ENCODE data around the gene ITSN1. TPM values are rescaled to one million over a fixed set of nuclear protein-coding genes. Genes with fewer than 3 reads are reported as not detected.

ITSN1 gene
- polyA plus RNA-seq, 3 donors from 2014 or later = 0.50 to 0.57 TPM; not detected in 1

- peaks cover 0 to 1% (median 0%) of the 10 kb centered on the region in 3 donors for H3K27me3 Mint-ChIP-seq (ENCODE audit: low read depth in 3 of 3)
- no peak overlapping the region for H3K4me3 Mint-ChIP-seq
- H3K36me3 Mint-ChIP-seq = no peaks in the 10 kb centered on the region
- no peak overlapping the region for H3K27ac Mint-ChIP-seq
- H3K9me3 Mint-ChIP-seq = peaks cover 0 to 2% (median 0%) of the 10 kb centered on the region in 6 donors
- DNase-seq = no peak
- no peaks in the 10 kb centered on the region for H3K4me1 Mint-ChIP-seq
These were observed 187.5 kb downstream of the ITSN1 start for GRCh38 chr21:33829844-33830243.

GRCh38 chr21:33831962-33832659 is 189.8 kb downstream of the ITSN1 start:
- Mint-ChIP-seq H3K36me3 (no peaks in the 10 kb centered on the region), H3K9me3 (peaks cover 0 to 2% (median 0%) of the 10 kb centered on the region in 6 donors), H3K27ac (no peak overlapping the region), H3K27me3 (ENCODE audit: low read depth in 3 of 3) (peaks cover 0 to 1% (median 0%) of the 10 kb centered on the region in 3 donors), H3K4me3 (no peak overlapping the region), H3K4me1 (no peaks in the 10 kb centered on the region)
- no peak for DNase-seq

GRCh38 chr21:33834801-33835500 is 192.7 kb downstream of the ITSN1 start:
- DNase-seq = no peak
- Mint-ChIP-seq H3K27ac (no peak overlapping the region), H3K9me3 (peaks cover 0 to 2% (median 0%) of the 10 kb centered on the region in 6 donors), H3K36me3 (no peaks in the 10 kb centered on the region), H3K27me3 (ENCODE audit: low read depth in 3 of 3) (peaks cover 0 to 2% (median 2%) of the 10 kb centered on the region in 3 donors), H3K4me3 (no peak overlapping the region), H3K4me1 (no peaks in the 10 kb centered on the region)

- Mint-ChIP-seq H3K9me3 (peaks cover 0 to 2% (median 0%) of the 10 kb centered on the region in 6 donors), H3K4me1 (no peaks in the 10 kb centered on the region), H3K36me3 (no peaks in the 10 kb centered on the region), H3K27me3 (ENCODE audit: low read depth in 3 of 3) (peaks cover 0 to 2% (median 2%) of the 10 kb centered on the region in 3 donors), H3K27ac (no peak overlapping the region), H3K4me3 (no peak overlapping the region)
- DNase-seq = no peak
These were observed 193.6 kb downstream of the ITSN1 start for GRCh38 chr21:33835920-33836319.

GRCh38 chr21:33836408-33836807 is 194.1 kb downstream of the ITSN1 start:
- no peak overlapping the region for H3K4me3 Mint-ChIP-seq
- DNase-seq = no peak
- H3K27me3 Mint-ChIP-seq (ENCODE audit: low read depth in 3 of 3) = peaks cover 0 to 2% (median 2%) of the 10 kb centered on the region in 3 donors
- H3K36me3 Mint-ChIP-seq = no peaks in the 10 kb centered on the region
- no peak overlapping the region for H3K27ac Mint-ChIP-seq
- H3K4me1 Mint-ChIP-seq = no peaks in the 10 kb centered on the region
- H3K9me3 Mint-ChIP-seq = peaks cover 0 to 2% (median 0%) of the 10 kb centered on the region in 6 donors

- H3K4me1 Mint-ChIP-seq = no peaks in the 10 kb centered on the region
- no peak overlapping the region for H3K27ac Mint-ChIP-seq
- H3K27me3 Mint-ChIP-seq (ENCODE audit: low read depth in 3 of 3) = peaks cover 0 to 2% (median 2%) of the 10 kb centered on the region in 3 donors
- no peak for DNase-seq
- no peak overlapping the region for H3K4me3 Mint-ChIP-seq
- H3K36me3 Mint-ChIP-seq = no peaks in the 10 kb centered on the region
- no peaks in the 10 kb centered on the region for H3K9me3 Mint-ChIP-seq
These were observed 196.9 kb downstream of the ITSN1 start for GRCh38 chr21:33839167-33839716.

- Mint-ChIP-seq H3K36me3 (no peaks in the 10 kb centered on the region), H3K27me3 (ENCODE audit: low read depth in 3 of 3) (peaks cover 0 to 2% (median 2%) of the 10 kb centered on the region in 3 donors), H3K4me3 (no peak overlapping the region), H3K27ac (no peak overlapping the region), H3K4me1 (no peaks in the 10 kb centered on the region), H3K9me3 (no peaks in the 10 kb centered on the region)
- DNase-seq = no peak
These were observed 197.5 kb downstream of the ITSN1 start for GRCh38 chr21:33839806-33840205.

GRCh38 chr21:33840771-33841170 is 198.5 kb downstream of the ITSN1 start:
- Mint-ChIP-seq H3K27ac (no peak overlapping the region), H3K4me1 (no peaks in the 10 kb centered on the region), H3K9me3 (no peaks in the 10 kb centered on the region), H3K36me3 (no peaks in the 10 kb centered on the region), H3K4me3 (no peak overlapping the region), H3K27me3 (ENCODE audit: low read depth in 3 of 3) (peaks cover 0 to 2% (median 2%) of the 10 kb centered on the region in 3 donors)
- DNase-seq = no peak

GRCh38 chr21:33841561-33841960 is 199.3 kb downstream of the ITSN1 start:
- no peaks in the 10 kb centered on the region for H3K36me3 Mint-ChIP-seq
- no peaks in the 10 kb centered on the region for H3K9me3 Mint-ChIP-seq
- H3K4me1 Mint-ChIP-seq = no peaks in the 10 kb centered on the region
- peaks cover 2 to 5% (median 2%) of the 10 kb centered on the region in 3 donors for H3K27me3 Mint-ChIP-seq (ENCODE audit: low read depth in 3 of 3)
- H3K4me3 Mint-ChIP-seq = no peak overlapping the region
- DNase-seq = no peak
- no peak overlapping the region for H3K27ac Mint-ChIP-seq

GRCh38 chr21:33843216-33843615 is 200.9 kb downstream of the ITSN1 start:
- Mint-ChIP-seq H3K4me3 (no peak overlapping the region), H3K36me3 (no peaks in the 10 kb centered on the region), H3K9me3 (no peaks in the 10 kb centered on the region), H3K4me1 (no peaks in the 10 kb centered on the region), H3K27ac (no peak overlapping the region), H3K27me3 (ENCODE audit: low read depth in 3 of 3) (peaks cover 2 to 5% (median 2%) of the 10 kb centered on the region in 3 donors)
- DNase-seq = no peak

- Mint-ChIP-seq H3K27me3 (ENCODE audit: low read depth in 3 of 3) (peaks cover 0 to 5% (median 0%) of the 10 kb centered on the region in 3 donors), H3K4me3 (no peak overlapping the region), H3K4me1 (no peaks in the 10 kb centered on the region), H3K9me3 (no peaks in the 10 kb centered on the region), H3K27ac (no peak overlapping the region), H3K36me3 (no peaks in the 10 kb centered on the region)
- DNase-seq = no peak
These were observed 202.0 kb downstream of the ITSN1 start for GRCh38 chr21:33844104-33844889.

- Mint-ChIP-seq H3K9me3 (no peaks in the 10 kb centered on the region), H3K27ac (no peak overlapping the region), H3K27me3 (ENCODE audit: low read depth in 3 of 3) (peaks cover 0 to 8% (median 0%) of the 10 kb centered on the region in 3 donors), H3K4me1 (no peaks in the 10 kb centered on the region), H3K4me3 (no peak overlapping the region), H3K36me3 (no peaks in the 10 kb centered on the region)
- no peak for DNase-seq
These were observed 202.5 kb downstream of the ITSN1 start for GRCh38 chr21:33844890-33845205.

GRCh38 chr21:33846141-33846540 is 203.8 kb downstream of the ITSN1 start:
- peaks cover 0 to 8% (median 0%) of the 10 kb centered on the region in 3 donors for H3K27me3 Mint-ChIP-seq (ENCODE audit: low read depth in 3 of 3)
- H3K4me1 Mint-ChIP-seq = no peaks in the 10 kb centered on the region
- no peaks in the 10 kb centered on the region for H3K9me3 Mint-ChIP-seq
- no peak for DNase-seq
- no peak overlapping the region for H3K27ac Mint-ChIP-seq
- H3K4me3 Mint-ChIP-seq = no peak overlapping the region
- no peaks in the 10 kb centered on the region for H3K36me3 Mint-ChIP-seq
